ENCODE measurements around the gene LMX1A.

The LMX1A gene

DNA sequence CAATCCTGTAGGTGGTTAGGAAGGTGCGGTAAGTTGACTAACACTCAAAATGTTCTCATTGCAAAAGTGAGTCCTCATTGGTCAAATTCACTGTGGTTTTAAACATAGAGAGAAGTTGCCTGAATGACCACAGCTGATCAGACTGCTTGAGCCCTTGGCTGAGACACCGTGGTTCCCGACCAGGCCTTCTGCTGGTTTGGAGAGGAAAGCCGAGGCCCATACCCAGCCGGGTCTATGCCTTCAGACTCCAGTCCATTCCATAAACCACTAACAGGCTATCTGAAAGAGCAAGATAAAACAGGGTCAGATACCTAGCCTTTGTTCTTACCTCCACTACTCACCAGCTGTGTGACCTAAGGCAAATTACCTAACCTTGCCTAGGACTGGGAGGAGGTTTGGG, 133.9 kb downstream of the LMX1A start:
- DNase-seq (ENCODE audit: low read depth), result no peak

GRCh38 chr1:165218731-165219130, 137.8 kb downstream of the LMX1A start:
- no peak for DNase-seq (ENCODE audit: low read depth)

DNA sequence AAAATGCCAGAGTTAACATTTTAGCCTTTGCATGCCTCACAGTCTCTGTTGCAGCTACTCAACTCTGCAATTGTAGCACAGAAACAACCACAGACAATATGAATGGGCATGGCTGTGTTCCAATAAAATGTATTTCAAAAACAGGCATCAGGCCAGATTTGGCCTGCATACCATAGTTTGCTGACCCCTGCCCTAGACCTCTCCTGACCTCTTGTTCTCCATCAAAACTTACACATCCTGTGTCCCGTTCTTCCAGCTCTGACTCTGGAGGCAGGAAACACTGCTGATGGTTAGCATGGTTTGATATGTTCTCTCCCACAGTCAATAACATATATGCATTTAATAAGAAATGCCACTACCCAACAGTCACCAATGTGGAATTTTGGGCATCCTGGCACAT, 138.6 kb downstream of the LMX1A start:
- no peak for DNase-seq (ENCODE audit: low read depth)

DNA sequence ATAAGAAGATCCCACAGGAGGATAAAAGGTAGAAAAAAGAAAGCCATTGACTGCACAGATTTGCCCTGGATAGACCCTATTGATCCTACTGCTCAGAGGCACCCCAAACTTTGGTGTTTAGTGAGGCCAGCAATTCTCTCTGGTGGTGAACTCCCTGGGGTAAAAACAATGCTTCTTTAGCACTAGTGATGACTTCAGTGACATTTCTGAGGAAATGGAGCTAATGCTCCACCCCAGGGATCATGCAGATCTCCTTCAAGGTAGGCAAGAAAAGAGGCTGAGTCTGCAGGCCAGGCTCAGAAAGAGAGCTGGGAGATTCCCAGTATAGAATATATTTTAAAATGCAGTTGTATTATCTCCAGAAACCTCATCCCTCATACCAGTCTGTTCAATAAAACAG, 140.3 kb downstream of the LMX1A start:
- DNase-seq (ENCODE audit: low read depth), result no peak

DNA sequence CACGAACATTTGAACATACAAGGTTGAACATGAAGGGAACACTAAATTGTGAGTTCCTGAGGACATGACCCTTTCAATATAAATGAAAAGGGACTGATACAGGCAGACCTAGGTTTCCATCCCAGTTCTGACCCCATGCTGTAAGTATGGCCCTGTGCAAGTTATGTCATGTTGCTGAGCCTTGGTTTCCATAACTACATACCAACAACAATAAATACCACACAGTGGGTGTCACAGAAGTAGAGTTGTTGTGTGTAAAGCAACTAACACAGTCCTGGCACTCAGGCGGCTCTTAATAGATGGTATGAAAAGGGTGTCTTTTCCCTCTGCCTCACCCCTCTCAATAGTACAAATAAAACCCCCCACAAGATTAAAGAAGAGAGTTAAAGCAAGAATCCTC, 140.8 kb downstream of the LMX1A start:
- DNase-seq (ENCODE audit: low read depth), result no peak

GRCh38 chr1:165212229-165212628, 144.3 kb downstream of the LMX1A start:
- no peak for DNase-seq (ENCODE audit: low read depth)

DNA sequence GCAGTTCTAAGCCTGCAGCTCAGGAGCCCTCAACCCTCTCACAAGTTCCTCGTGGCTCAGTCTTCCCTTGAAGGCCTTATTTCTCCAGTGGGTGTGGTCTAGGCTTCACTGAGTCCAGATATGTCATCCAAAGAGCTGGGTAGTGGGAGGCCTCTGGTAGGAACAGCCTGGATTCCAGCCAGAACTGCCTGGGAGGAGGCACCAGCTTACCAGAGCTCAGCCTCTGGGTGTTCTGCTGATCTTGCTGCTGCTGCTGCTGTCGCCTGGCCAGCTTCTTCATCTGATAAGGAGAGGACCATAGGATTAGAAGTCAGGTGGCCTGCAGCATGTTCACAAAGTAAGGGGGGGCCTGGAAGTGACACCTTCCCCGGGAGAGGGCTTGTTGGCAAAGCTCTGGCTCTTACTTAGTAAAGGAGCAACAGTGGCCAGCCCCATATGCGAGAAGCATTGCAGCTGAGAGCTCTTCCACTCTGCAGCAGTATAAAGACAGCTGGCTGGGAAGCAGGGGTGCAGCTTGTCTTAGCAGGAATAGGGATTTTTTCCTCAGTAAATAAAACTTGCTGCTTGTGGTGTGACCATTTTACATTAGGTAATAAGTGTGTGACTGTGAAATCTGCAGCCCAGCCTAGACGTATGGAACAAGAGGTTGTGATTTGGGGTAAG, 148.5 kb downstream of the LMX1A start:
- DNase-seq (ENCODE audit: low read depth), result no peak

DNA sequence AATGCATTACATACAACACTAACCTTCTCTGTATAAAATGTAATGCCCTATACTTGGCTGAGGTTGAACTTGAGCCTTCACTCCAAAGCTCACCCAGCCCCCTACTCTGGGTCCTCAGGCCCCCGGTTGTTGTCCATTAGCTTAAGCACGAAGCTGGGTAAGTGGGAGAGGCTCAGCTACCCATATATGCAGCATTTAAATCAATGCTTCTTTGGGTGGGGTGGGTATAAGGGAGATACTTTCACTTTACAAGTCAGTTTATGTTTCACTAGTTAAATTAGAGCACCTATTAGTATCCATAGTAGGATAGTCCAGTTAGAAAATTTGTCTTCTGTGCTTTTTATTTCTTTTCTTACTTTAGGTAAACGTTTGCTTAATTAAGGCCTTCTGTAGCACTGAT, 151.4 kb downstream of the LMX1A start:
- DNase-seq (ENCODE audit: low read depth), result no peak

DNA sequence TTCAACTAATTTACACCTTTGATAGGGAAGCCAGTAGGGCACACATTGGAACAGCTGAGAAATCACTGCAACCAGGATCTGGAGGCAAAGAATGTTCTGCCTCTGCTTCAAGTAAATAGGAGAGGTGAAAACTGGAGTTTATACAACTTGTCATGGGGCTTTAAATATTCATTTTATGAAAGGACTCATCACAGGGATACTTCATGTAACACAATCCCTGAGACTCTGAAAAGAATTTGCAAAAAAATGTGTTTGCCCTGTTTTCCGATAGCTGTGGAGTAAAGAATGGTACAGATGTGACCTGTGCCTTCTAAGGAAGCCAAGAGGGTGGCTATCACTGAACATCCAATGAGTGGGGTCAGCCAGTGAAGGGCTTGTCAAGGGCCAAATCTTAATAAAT, 152.0 kb downstream of the LMX1A start:
- DNase-seq (ENCODE audit: low read depth), result no peak

DNA sequence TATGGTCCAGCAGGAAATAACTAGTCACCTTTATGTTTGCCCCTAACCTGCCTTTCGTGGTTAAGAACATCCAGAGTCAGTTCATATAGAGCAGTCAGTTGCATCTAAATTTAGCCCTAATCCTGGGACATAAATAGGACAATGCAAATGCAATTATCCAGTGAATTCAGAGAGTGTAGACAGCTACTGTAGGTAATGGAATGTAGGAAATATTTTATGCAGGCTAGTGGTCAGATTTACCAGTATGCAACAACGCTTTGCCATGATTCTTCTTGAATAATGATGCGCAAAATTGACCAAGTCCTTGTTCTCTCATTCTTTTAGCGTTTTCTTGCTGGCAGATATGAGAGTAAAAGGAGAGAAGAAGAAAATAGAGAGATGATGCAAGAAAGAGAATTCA, 165.4 kb downstream of the LMX1A start:
- no peak for DNase-seq (ENCODE audit: low read depth)

- DNase-seq (ENCODE audit: low read depth), result no peak
Observed at GRCh38 chr1:165189913-165190312, 166.6 kb downstream of the LMX1A start.

DNA sequence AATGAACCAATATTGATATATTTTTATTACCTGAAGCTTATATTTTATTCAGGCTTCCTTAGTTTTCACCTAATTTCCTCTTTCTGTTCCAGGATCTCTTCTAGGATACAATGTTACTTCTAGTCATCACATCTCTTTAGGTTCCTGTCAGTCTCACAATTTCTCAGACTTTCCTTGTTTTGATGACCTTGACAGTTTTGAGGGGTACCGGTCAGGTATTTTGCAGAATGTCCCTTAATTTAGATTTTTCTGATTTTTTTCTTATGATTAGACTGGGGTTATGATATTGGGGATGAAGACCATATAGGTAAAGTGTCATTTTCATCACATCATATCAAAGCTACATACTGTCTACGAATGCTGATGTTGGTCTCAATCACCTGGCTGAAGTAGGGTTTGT, 167.5 kb downstream of the LMX1A start:
- no peak for DNase-seq (ENCODE audit: low read depth)

GRCh38 chr1:165187031-165188009, 169.2 kb downstream of the LMX1A start:
- DNase-seq (ENCODE audit: low read depth), result no peak

DNA sequence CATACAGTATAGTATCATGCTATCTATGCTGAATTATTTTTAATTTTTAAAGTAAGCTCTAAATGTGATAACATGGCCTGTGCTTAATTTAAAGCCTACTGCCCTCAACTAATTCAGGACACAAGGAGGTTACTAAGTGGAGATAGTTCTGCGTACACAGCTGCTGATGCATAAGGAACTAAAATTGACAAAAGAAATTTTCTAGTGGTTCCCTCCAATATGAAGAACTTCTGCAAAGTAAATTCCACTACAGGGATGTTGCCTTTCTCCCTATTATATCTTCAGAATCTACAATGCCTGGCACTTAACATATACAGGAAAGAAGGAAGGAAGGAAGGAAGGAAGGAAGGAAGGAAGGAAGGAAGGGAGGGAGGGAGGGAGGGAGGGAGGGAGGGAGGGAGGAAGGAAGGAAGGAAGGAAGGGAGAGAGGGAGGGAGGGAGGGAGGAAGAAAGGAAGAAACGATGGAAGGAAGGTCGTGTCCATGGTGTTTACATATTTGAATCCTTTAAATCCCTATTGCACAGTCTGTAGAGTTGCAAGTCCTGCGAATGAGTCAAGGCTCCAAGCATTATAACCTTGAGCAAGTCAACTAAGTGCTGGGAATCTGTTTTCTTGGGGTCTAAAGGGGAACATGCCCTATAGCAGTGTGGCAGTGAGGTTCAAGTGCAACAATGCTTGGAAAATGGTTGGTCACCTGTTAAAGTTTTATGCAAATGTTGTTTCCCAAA, 171.2 kb downstream of the LMX1A start:
- DNase-seq (ENCODE audit: low read depth), result no peak

- DNase-seq (ENCODE audit: low read depth), result no peak
Observed at GRCh38 chr1:165182975-165183374, 173.5 kb downstream of the LMX1A start.

GRCh38 chr1:165179306-165179705, 177.2 kb downstream of the LMX1A start:
- DNase-seq (ENCODE audit: low read depth), result no peak

- DNase-seq (ENCODE audit: low read depth), result no peak
Observed at GRCh38 chr1:165174491-165174890, 182.0 kb downstream of the LMX1A start.

DNA sequence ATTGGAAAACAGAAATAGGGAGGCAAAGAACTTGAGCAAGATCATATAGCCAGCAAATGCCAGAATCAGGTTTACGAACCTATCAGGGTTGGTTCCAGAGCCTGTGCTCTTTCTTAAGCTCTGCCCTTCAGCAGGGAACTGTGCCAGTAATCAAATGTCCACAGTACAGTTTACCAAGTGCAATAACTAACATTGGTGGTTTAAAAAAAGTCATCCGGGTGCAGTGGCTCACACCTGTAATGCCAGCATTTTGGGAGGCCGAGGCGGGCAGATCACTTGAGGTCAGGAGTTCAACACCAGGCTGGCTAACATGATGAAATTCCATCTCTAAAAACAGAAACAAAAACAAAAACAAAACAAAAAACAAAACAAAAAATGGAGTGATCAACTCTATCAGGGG, 182.7 kb downstream of the LMX1A start:
- no peak for DNase-seq (ENCODE audit: low read depth)

DNA sequence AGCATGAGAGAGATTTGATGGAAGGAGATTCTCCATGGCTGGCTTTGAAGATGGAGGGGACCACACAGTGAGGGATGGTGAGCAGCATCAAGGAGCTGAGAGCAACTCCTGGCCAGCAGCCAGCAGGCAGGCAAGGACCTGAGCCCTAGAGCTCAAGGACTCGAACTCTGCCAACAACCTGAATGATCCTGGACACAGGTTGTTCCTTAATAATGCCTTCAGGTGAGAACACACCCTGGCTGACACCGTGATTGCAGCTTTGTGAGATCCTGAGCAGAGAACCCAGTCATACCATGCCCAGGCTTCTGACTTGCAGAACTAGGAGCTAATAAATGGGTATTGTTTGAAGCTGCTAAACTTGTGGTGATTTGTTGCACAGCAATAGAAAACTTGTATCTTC, 183.1 kb downstream of the LMX1A start:
- DNase-seq (ENCODE audit: low read depth), result no peak

DNA sequence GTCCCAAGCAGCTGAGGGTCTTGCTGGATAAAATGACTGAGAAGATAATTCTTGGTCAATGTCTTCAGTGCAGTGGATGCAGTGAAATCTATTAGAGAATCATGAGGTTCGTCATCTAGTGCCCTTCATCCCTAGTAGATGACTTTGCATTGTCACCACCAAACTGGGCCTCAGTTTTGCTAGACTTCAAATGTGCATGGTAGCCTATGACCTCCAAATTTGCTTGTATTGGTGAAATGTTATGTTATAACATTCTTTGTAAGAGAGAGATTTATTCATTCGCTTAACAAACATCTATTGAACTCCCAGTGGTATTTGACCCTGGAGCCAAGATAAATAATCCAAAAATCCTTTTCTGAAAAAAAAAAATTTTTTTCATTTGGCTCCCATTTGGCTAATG, 183.8 kb downstream of the LMX1A start:
- DNase-seq (ENCODE audit: low read depth), result no peak

DNA sequence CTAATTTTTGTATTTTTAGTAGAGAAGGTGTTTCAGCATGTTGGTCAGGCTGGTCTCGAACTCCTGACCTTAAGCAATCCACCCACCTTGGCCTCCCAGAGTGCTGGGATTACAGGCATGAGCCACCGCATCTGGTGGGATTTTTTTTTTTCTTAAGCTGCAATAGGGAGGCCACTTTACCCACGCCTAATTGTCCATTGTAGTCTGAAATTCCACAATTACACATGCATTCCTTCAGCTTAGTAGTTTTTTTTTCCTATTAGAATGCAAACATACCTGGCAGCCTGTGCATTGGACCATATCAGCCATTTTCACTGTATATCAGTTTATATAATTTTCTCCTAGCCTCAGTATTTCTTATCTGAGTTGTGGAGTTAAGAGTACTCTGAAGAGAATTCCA, 186.8 kb downstream of the LMX1A start:
- DNase-seq (ENCODE audit: low read depth), result no peak

DNA sequence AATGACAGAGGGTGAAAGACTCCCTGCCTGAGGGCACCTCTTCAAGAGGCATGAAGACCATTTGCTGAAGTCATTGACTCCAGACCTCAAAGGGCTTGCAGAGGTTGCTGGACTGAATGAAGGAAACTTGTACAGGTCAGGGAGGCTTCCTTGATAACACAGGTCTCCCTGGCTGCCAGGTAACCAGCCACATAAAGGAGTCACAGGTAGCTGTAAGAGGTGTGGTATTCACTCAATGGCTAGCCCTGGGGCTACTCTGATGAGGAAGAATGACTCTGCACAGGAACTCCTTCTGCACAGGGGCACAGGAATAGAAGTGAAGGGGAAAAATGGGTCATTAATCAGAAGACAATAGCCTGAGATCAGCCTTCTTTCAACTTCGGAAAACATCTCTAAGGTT, 187.5 kb downstream of the LMX1A start:
- DNase-seq (ENCODE audit: low read depth), result no peak

DNA sequence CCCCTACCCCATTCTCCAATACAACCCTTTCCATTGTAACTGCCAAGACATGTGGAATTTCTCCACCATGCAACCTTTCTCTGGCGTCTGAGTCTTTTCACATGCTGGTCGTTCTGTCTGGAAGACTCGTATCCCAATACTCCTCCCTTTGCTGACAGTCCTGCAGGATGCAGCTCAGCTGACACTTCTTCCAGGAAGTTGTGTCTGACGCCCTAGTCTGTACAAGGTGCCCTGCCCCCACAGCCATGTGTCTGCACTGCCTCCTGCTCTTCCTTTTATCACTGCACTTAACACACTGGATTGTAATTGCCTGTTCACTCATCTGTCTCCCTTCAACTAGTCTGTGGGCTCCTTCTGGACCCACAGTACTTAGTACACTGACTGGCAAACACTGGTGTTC, 188.0 kb downstream of the LMX1A start:
- DNase-seq (ENCODE audit: low read depth), result no peak

All from amniotic epithelial cell (primary cell).